ENCODE results near the gene ADARB2.

- no peak for TF ChIP-seq POLR2AphosphoS5 (IDR thresholded peaks at IDR 0.05)
- TF ChIP-seq, protein P1, sequence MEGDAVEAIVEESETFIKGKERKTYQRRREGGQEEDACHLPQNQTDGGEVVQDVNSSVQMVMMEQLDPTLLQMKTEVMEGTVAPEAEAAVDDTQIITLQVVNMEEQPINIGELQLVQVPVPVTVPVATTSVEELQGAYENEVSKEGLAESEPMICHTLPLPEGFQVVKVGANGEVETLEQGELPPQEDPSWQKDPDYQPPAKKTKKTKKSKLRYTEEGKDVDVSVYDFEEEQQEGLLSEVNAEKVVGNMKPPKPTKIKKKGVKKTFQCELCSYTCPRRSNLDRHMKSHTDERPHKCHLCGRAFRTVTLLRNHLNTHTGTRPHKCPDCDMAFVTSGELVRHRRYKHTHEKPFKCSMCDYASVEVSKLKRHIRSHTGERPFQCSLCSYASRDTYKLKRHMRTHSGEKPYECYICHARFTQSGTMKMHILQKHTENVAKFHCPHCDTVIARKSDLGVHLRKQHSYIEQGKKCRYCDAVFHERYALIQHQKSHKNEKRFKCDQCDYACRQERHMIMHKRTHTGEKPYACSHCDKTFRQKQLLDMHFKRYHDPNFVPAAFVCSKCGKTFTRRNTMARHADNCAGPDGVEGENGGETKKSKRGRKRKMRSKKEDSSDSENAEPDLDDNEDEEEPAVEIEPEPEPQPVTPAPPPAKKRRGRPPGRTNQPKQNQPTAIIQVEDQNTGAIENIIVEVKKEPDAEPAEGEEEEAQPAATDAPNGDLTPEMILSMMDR (IDR thresholded peaks at IDR 0.05): no peak
- TF ChIP-seq POLR2A (IDR thresholded peaks at IDR 0.05): no peak
These were observed 443.5 kb downstream of the ADARB2 start for GRCh38 chr10:1293636-1294435.
